Measurements from ENCODE around the gene NDUFB3. TPM values are rescaled to one million over a fixed set of nuclear protein-coding genes. Genes with fewer than 3 reads are reported as not detected.
A peak's percentile ranks its signal among the peaks of the same experiment; 100 is the strongest.

The NDUFB3 gene
- total RNA-seq, 1 experiment from 2014 or later = 134 TPM

GRCh38 chr2:201128033-201128432, 56.2 kb downstream of the NDUFB3 start:
- no peak for DNase-seq (ENCODE audit: low read depth)

- DNase-seq (ENCODE audit: low read depth) = peak; percentile 53
Measured at GRCh38 chr2:201128933-201129505, 57.2 kb downstream of the NDUFB3 start.

- DNase-seq (ENCODE audit: low read depth) = peak; percentile 94
Measured at GRCh38 chr2:201130524-201131186, 58.9 kb downstream of the NDUFB3 start.

- DNase-seq (ENCODE audit: low read depth) = no peak
Measured at GRCh38 chr2:201132518-201132917, 60.7 kb downstream of the NDUFB3 start.

Small RNAs within 50 kb of the gene (small RNA-seq; reads per million reads assigned to genes)
- gene RNU6-1206P = not detected

Other genes with a start within 250 kb of the NDUFB3 start
- gene CLK1, start 207.3 kb upstream of the NDUFB3 start, total RNA-seq (2014; rRNA removed; shearing (Covaris generic)) = 39.3 and 46.1 TPM in 2 replicates
- gene PPIL3, start 182.9 kb upstream of the NDUFB3 start, total RNA-seq (2014; rRNA removed; shearing (Covaris generic)) = 55.2 and 55.5 TPM in 2 replicates
- 78.9 and 87.4 TPM in 2 replicates for gene NIF3L1, start 182.6 kb upstream of the NDUFB3 start, total RNA-seq (2014; rRNA removed; shearing (Covaris generic))
- gene ORC2, start 108.3 kb upstream of the NDUFB3 start, total RNA-seq (2014; rRNA removed; shearing (Covaris generic)) = 17.4 and 22.1 TPM in 2 replicates
- 1.8 and 4.0 TPM in 2 replicates for gene HYCC2, start 330 bp upstream of the NDUFB3 start, total RNA-seq (2014; rRNA removed; shearing (Covaris generic))
- gene CFLAR, start 44.2 kb downstream of the NDUFB3 start, total RNA-seq (2014; rRNA removed; shearing (Covaris generic)) = 7.4 and 10.5 TPM in 2 replicates
- 1.5 and 2.0 TPM in 2 replicates for gene CASP10, start 111.1 kb downstream of the NDUFB3 start, total RNA-seq (2014; rRNA removed; shearing (Covaris generic))
- gene CASP8, start 188.5 kb downstream of the NDUFB3 start, total RNA-seq (2014; rRNA removed; shearing (Covaris generic)) = 25.6 and 26.1 TPM in 2 replicates

Measured in HT1080 (cell line).